NCI-H1105 (cell line): ENCODE results near the gene ARMH1.
"Not testable (repeated sequence)": the region's sequence is repeated elsewhere in the genome, so short reads cannot be mapped to it uniquely, and the experiment has no call there.

ENCODE experiments used
- DNase-seq: peaks from one replicate; lab custom pipeline; 2025; lab: John Stamatoyannopoulos, UW

The ARMH1 gene

DNA sequence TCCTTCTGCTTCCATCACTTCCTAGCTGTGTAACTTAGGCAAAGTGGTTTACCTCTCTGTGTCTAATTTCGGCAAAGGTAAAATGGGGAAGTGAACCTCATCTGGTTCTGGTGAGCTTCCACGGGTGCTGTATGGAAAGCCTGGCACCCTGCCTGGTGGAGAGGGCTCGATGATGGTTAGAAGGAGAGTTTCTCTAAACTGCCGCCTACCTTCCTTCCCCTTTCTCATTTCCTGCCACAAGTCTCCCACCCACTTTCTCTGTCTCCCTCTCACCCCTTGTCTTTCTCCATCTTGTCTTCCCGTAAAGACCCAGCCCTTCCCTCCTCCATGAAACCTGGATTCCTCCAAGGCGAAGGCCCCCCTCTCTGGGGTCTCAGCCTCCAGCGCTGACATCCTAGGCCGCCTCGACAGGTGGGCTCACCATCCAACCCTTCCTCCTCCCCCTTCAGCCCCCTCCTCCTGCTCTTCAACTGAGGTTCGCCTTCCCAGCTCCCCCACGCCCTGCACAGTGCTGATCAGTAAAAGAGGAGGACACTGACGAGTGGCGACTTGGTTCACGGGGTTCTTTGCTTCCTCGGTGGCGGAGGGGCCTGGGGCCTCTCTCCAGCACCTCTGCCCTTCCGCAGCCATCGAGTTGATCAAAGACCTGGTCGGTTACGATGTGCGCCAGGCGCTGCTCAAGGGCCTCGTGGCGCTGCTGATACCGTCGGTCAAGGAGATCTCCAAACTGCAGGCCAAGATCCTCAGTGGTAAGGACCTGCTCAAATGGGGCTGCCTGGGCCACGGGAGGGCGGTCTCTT, 49.2 kb downstream of the ARMH1 start:
- no peak for DNase-seq

DNA sequence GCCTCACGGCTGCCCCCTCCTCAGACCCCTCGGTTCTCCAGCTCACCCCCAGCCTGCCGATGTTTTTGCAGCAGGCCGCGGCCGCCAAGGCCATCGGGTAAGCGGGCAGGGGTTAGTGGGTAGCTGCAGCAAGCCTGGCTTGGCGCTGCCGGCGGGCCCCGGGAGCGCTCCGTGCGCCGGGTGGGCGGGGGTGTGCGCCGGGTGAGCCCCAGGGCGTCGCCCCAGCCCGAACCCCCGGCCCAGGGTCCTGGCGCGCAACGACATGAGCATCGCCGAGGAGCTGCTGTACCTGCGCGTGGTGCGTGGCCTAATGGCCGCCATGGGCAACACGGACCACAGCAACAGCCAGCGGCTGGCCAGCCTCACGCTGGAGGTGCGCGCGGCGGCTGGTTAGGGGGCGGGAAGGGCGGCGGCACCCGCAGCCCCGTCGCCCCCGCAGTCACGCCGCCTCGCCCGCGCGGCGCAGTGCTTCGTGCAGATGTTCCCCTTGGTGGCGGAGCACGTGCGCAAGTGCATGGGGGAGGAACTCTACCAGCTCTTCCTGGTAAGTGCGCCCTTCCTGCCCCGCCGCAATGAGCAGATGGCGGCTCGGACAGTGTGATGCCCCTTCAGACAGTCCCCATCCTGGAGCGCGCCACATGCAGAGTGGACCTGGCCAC, 49.9 kb downstream of the ARMH1 start:
- DNase-seq = no peak

DNA sequence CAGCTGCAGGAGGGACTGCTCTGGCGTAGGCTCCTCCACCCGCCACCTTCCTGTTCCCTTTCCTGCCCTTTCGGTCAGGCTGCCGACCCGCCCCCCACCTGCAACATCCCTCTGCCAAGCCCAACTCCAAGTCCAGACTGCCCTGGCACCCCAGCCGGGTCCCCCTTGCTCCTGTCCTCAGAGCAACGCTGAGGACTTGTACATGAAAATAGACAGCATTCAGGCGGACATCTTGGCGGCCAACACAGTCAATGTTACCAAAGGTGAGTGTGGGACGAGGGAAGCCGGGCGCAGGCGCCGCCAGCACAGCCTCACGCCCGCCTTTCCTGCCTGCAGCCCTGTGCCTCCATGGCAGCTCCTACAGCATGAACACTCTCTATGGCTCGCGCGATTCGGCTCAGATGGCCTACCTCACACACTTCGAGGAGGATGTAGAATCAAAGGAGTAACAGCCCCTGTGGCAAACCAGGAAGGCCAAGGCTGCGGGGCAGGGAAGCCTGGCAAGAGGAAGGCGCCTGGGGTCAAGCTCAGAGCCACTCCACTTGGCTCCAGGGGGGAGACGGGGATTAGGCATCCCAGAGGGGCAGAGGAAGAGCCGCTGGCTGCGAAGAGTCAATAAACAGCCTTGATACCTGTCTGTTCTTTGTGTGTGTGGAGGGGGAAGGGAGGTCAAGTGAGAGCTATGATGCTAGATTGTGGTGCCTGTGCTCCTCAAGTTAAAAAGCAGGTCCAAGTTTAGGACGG, 50.6 kb downstream of the ARMH1 start:
- DNase-seq = no peak

- DNase-seq = peak; percentile 82
These were observed 56.4 kb downstream of the ARMH1 start, which contains the start of gene RNU5D-1 for GRCh38 chr1:44730741-44731512. Gene RNU5D-1 (minus strand): TSS chr1:44731170.

DNA sequence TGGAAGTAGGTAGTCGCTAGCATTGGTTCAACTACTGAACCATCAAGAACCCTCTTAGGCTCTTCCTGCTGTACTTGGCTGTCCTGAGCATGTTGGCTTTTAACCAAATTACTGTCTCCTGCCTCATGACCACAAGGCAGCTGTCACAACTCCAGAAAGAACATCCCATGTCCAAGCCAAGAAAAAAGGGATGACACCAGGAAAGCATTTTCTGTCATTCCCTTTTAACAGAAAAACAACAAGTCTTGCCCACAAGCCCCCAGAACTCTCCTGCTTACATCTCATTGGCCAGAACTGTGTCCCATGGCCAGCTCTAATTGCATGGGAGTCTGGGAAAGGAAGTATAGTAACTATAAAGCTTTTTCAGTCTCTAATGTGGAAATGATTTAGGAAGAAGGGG, 58.9 kb downstream of the ARMH1 start:
- DNase-seq = no peak

DNA sequence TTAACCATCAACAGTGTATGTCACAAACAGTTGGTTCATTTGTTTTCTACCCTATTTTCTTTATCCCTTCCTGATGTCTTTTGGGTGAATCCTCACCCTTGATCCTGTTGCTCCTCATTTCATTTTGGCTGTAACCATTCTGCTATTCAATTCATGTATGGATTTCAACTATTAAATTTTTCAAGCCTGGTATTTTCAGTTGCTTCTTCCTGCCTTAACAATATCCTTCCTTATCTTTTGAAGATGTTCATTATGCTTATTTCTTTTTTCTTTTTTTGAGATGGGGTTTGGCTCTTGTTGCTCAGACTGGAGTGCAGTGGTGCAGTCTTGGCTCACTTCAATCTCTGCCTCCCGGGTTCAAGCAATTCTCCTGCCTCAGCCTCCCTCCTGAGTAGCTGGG, 59.3 kb downstream of the ARMH1 start:
- DNase-seq = no peak

- DNase-seq = no peak
These were observed 61.5 kb downstream of the ARMH1 start for GRCh38 chr1:44735992-44736391.

- DNase-seq = not testable (repeated sequence)
These were observed 64.4 kb downstream of the ARMH1 start for GRCh38 chr1:44738953-44739306.

GRCh38 chr1:44739307-44740178, 65.0 kb downstream of the ARMH1 start, which contains the start of gene KIF2C:
Gene KIF2C (plus strand): TSS chr1:44739837. CDS start chr1:44739933, 96 bp downstream.
- peak; percentile 98 for DNase-seq

DNA sequence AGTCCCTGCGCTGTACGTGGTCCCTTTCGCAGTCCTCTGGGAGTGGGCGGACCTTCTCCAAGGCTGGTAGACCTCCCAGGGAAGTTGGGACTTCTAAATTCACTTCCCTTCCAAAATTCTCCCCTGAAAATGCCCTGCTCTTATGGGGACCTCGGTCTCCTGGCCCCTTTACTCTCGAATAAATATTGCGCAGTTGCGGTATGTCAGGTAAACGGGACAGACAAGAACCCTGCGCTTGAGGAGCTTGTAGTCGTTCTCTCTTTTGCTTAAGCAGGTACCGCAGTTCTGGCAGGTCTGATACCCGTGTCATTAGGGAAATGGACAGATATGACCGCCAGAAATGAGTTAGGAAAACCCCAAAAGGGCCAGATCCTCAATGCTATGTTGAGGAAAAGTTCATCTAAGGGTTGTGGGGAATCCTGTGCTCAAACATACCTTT, 65.7 kb downstream of the ARMH1 start:
- DNase-seq = no peak

DNA sequence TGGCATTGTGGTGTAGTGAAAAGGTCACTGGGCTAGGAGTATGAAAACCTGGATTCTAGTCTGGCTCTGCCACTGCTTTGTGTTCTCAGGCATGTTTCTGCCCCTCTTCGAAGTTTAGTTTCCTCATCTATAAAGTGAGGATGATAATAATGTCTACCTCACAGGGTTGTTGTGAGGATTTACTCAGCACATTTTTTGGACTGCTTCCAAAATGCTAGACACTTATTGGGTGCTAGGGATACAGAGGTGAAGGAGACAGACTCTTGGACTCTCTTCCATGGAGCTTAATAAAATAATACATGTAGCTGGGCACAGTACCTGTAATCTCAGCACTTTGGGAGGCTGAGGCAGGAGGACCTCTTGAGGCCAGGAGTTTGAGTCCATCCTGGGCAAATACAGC, 68.7 kb downstream of the ARMH1 start:
- DNase-seq = no peak

GRCh38 chr1:44747878-44748277, 73.4 kb downstream of the ARMH1 start:
- no peak for DNase-seq

GRCh38 chr1:44757420-44757819, 82.9 kb downstream of the ARMH1 start:
- DNase-seq = no peak

DNA sequence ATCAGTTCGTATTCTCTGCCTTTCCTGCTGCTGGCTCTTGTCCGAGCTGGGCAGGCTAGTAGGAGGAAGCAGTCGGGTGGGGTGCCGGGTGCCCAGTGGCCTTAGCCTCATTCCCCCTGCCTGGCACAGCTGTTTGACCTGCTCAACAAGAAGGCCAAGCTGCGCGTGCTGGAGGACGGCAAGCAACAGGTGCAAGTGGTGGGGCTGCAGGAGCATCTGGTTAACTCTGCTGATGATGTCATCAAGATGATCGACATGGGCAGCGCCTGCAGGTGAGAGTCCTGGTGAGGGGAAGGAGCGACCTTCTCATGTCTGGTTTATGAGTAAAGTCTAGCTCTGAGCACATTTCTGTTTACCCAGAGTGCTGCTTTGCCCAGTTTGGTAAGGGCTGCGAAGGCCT, 84.6 kb downstream of the ARMH1 start:
- no peak for DNase-seq

- DNase-seq = no peak
These were observed 86.4 kb downstream of the ARMH1 start for GRCh38 chr1:44760876-44761275.

DNA sequence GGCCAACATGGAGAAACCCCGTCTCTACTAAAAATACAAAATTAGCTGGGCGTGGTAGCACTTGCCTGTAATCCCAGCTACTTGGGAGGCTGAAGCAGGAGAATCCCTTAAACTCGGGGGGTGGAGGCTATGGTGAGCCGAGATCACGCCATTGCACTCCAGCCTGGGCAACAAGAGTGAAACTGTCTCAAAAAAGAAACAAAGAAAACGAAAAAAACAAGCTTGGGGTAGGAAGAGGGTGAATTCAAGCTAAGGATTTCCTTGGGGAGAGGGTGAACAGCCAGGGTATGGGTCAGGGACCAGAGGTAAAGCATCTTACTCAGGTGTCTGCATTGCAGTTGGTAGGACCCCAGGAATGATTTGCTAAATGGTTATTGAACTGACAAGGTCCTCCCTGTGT, 91.9 kb downstream of the ARMH1 start:
- not testable (repeated sequence) for DNase-seq
